ENCODE data around the gene GALNT18.

DNA sequence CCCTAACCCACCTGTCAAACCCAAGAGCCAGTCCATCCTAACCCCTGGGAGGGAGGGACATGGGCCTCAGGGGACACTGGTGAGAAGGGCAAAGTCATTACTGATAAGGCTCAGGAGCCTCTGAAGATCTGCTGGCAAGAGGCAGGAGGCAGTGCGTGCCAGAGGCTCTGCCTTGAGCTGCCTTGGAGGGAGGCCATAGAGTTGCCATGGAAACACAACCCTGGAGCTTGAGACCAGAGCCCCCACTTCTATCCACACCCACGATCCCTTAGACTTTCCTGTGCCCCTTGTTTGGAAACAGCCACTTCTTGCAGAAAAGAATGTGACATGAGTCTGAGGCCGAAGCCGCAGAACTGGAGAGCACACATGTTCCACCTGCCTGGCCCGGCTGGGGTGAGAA lies 179.0 kb downstream of the GALNT18 start:
- TF ChIP-seq CTCF (conservative IDR thresholded peaks at IDR 0.05): no peak
- no peak for TF ChIP-seq EZH2 (IDR thresholded peaks at IDR 0.05; ENCODE audit: low read depth)
